Cardiac muscle cell (in vitro differentiated cells and primary cell): ENCODE measurements around the gene NPAS3. TPM values are rescaled to one million over a fixed set of nuclear protein-coding genes. Genes with fewer than 3 reads are reported as not detected.

Source experiments
- DNase-seq, 2 donors: peaks; one replicate each; pipeline versions ENCODE4 v3.0.0 to v3.0.0-alpha.2; 2010 to 2017; ENCODE audit warnings: low read depth in 1 of 2, low spot score in 1 of 2
- H3K27ac ChIP-seq: fragments of 200-600 bp; sonication (generic); 2 replicates; pipeline ENCODE4 v1.5.1; 2016
- H3K27me3 ChIP-seq: fragments of 200-600 bp; sonication (generic); 2 replicates; pipeline ENCODE4 v1.6.0; 2016; ENCODE audit warnings: control low read depth
- H3K36me3 ChIP-seq: fragments of 200-600 bp; sonication (generic); 2 replicates; pipeline ENCODE4 v1.5.1; 2016; ENCODE audit warnings: control low read depth
- H3K4me1 ChIP-seq: fragments of 200-600 bp; sonication (generic); 2 replicates; pipeline ENCODE4 v1.8.1; 2017; ENCODE audit warnings: low read depth, mild to moderate bottlenecking, mixed run types
- H3K4me3 ChIP-seq: fragments of 200-600 bp; sonication (generic); 2 replicates; pipeline ENCODE4 v1.5.1; 2016; ENCODE audit warnings: mild to moderate bottlenecking
- H3K9me3 ChIP-seq: fragments of 200-600 bp; sonication (generic); 2 replicates; pipeline ENCODE4 v1.5.1; 2017; ENCODE audit warnings: low read depth, mild to moderate bottlenecking, control low read depth
- CTCF ChIP-seq: IDR thresholded peaks from 2 replicates; pipeline ENCODE4 v1.5.1; 2012; ENCODE audit warnings: low read depth, mild to moderate bottlenecking, low read length
- polyA plus RNA-seq: library from polyadenylated mRNA; unstranded; fragments of >200 nt; fragmentation: Nextera tagmentation; extraction: Ambion mirVana; gene quantifications from 2 replicates; pipeline ENCODE4 v1.2.1, GENCODE V29; 2016
- total RNA-seq: library from RNA; depleted of rRNA; stranded (reverse); fragments of >200 nt; gene quantifications from 2 replicates; pipeline ENCODE4 v1.2.3, GENCODE V29; 2016

Gene NPAS3
- total and polyA plus RNA-seq, 2 experiments from 2014 or later, result 0.18 TPM

GRCh38 chr14:33393231-33393894 is 454.7 kb downstream of the NPAS3 start:
- no peak for TF ChIP-seq CTCF
- Histone ChIP-seq H3K36me3 (no peaks in the 10 kb centered on the region), H3K9me3 (no peaks in the 10 kb centered on the region), H3K4me3 (no peak overlapping the region), H3K27me3 (no peaks in the 10 kb centered on the region), H3K4me1 (no peaks in the 10 kb centered on the region), H3K27ac (no peak overlapping the region)
- DNase-seq, result peak in 1 of 2 donors; percentile 10

DNA sequence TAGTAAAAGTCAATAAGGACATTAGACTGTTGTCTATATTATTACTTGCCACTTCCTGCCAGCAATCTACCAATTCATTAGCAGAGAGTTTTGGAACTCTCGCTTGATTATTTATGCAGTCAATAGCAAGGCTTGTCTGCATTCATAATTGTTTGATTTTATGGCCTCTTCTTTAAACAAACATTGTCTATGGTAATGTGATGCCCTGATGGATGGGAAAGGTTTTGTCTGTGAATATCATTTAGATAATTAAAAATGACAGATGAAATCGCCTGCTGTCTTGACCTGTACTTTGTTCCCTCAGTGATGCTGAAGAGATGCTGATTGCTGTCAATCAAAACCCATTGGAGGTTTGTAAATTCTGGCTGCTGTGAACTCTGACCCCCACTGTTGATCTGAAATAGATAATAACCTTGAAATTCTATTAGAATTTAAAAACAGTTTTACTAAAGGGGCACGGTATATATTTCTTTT is 455.3 kb downstream of the NPAS3 start:
- Histone ChIP-seq H3K27ac (no peak overlapping the region), H3K27me3 (no peaks in the 10 kb centered on the region), H3K9me3 (no peaks in the 10 kb centered on the region), H3K4me1 (no peaks in the 10 kb centered on the region), H3K36me3 (no peaks in the 10 kb centered on the region), H3K4me3 (no peak overlapping the region)
- no peak for TF ChIP-seq CTCF
- DNase-seq, result no peak

DNA sequence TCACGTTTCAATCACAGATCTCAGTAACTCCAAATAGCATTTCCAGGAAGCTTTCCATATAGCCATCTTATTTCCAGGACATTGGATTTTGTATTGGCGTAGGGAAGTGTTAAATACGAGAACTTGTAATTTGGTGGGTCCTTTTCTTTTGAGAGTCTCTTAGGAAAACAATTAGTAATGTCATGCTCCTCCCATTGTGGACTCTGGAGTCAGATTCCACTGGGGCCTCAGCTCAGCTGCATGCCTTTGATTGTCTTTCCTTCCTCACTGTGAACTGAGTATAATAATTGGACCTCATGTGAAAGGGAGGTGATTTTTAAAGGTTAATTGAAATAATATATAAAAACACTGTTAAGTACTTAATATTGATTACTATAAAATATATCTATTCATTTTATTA is 462.6 kb downstream of the NPAS3 start:
- no peak for DNase-seq
- no peak for TF ChIP-seq CTCF
- Histone ChIP-seq H3K36me3 (no peaks in the 10 kb centered on the region), H3K27ac (no peak overlapping the region), H3K4me1 (no peaks in the 10 kb centered on the region), H3K9me3 (no peaks in the 10 kb centered on the region), H3K27me3 (no peaks in the 10 kb centered on the region), H3K4me3 (no peak overlapping the region)

GRCh38 chr14:33402604-33403003 is 463.9 kb downstream of the NPAS3 start:
- Histone ChIP-seq H3K27me3 (no peaks in the 10 kb centered on the region), H3K9me3 (no peaks in the 10 kb centered on the region), H3K4me1 (no peaks in the 10 kb centered on the region), H3K4me3 (no peak overlapping the region), H3K36me3 (no peaks in the 10 kb centered on the region), H3K27ac (no peak overlapping the region)
- no peak for DNase-seq
- no peak for TF ChIP-seq CTCF

DNA sequence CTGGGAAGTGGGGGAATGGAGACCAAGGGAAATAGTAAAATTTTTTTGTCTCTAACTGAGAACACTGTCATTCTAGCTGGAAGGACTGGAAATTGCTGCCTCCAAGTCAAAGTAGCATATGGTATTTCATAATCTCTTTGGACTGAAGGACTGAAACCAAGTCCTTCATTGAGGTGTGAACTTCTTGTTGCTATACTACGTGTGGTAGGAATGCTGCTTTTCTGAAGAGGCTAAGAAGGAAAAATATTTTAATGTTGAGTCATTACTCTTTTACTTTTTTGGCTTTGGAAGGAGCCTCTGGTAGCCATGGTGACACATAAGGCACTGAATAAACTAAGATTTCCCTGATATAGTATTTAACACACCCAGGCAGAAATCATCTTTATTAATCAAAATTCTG is 465.4 kb downstream of the NPAS3 start:
- no peak for TF ChIP-seq CTCF
- DNase-seq, result peak in 1 of 2 donors; percentile 87
- Histone ChIP-seq H3K9me3 (no peaks in the 10 kb centered on the region), H3K4me1 (no peaks in the 10 kb centered on the region), H3K4me3 (no peak overlapping the region), H3K36me3 (no peaks in the 10 kb centered on the region), H3K27me3 (no peaks in the 10 kb centered on the region), H3K27ac (no peak overlapping the region)
